Measurements from ENCODE around the gene CDK8.

CDK8 gene

DNA sequence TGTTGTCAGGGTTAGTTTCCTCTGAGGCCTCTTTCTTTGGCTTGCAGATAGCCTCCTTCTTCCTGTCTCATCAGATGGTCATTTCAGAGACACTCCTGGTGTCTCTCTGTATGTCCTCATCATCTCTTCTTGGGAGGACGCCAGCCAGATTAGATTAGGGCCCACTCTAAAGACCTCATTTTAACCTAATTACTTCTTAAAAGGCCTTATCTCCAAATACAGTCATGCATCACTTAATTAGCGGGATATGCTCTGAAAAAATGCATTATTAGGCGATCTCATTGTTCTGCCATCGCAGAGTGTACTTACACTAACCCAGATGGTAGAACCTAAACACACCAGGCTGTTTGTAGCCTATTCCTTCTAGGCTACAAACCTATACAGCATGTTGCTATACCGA is 89.0 kb downstream of the CDK8 start:
- Histone ChIP-seq H3K4me1 (ENCODE audit: insufficient read depth, low read length) (no peaks in the 10 kb centered on the region), H3K27ac (ENCODE audit: low read depth, low read length) (no peak overlapping the region), H3K9me3 (ENCODE audit: insufficient read depth, low read depth, low read length) (no peaks in the 10 kb centered on the region), H3K36me3 (ENCODE audit: insufficient read depth, low read length) (no peaks in the 10 kb centered on the region), H3K4me3 (ENCODE audit: low read length) (no peak overlapping the region), H3K27me3 (ENCODE audit: insufficient read depth, low read length) (no peaks in the 10 kb centered on the region), H3K9ac (ENCODE audit: low read depth, low read length) (no peak overlapping the region)
- WGBS, result 85% methylated on average over 5 of the region's 5 CpGs

DNA sequence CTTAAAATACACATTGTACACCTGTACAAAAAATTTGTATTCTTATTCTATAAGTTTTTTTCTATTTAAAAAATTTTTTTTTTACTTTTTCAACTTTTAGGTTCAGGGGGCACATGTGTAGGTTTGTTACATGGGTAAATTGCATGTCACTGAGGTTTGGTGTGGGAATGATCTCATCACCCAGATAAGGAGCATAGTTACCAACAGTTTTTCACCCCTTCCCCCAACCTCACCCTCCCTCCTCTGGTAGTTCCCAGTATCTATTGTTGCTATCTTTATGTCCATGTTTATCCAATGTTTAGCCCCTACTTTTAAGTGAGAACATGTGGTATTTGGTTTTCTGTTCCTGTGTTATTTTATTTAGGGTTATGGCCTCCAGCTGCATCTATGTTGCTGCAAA is 89.9 kb downstream of the CDK8 start:
- H3K9me3 ChIP-seq (ENCODE audit: insufficient read depth, low read depth, low read length), result no peaks in the 10 kb centered on the region
- H3K36me3 ChIP-seq (ENCODE audit: insufficient read depth, low read length), result no peaks in the 10 kb centered on the region
- H3K4me1 ChIP-seq (ENCODE audit: insufficient read depth, low read length), result peaks cover 4% of the 10 kb centered on the region
- H3K4me3 ChIP-seq (ENCODE audit: low read length), result no peak overlapping the region
- no peak overlapping the region for H3K9ac ChIP-seq (ENCODE audit: low read depth, low read length)
- no peak overlapping the region for H3K27ac ChIP-seq (ENCODE audit: low read depth, low read length)
- no peaks in the 10 kb centered on the region for H3K27me3 ChIP-seq (ENCODE audit: insufficient read depth, low read length)

DNA sequence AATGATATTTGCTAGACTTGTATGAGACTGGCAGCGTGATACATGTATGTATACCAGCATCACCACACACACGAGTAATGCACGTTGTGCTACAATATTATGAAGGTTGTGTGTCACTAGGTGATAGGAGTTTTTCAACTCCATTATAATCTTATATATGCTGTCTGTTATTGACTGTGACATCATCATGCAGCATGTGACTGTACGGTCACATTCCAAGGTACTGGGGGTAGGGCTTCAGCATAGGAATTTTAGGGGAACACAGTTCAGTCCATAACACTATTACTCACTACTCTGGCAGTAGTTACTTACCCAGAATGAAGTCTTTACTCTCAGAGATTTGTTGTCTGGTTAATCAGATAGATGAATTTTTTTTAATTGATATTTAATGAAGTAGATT is 91.1 kb downstream of the CDK8 start:
- H3K4me1 ChIP-seq (ENCODE audit: insufficient read depth, low read length), result peaks cover 9% of the 10 kb centered on the region
- no peaks in the 10 kb centered on the region for H3K9me3 ChIP-seq (ENCODE audit: insufficient read depth, low read depth, low read length)
- H3K36me3 ChIP-seq (ENCODE audit: insufficient read depth, low read length), result peaks cover 7% of the 10 kb centered on the region
- no peak overlapping the region for H3K4me3 ChIP-seq (ENCODE audit: low read length)
- H3K9ac ChIP-seq (ENCODE audit: low read depth, low read length), result no peak overlapping the region
- no peaks in the 10 kb centered on the region for H3K27me3 ChIP-seq (ENCODE audit: insufficient read depth, low read length)
- 90% methylated on average over 2 of the region's 4 CpGs for WGBS
- no peak overlapping the region for H3K27ac ChIP-seq (ENCODE audit: low read depth, low read length)

DNA sequence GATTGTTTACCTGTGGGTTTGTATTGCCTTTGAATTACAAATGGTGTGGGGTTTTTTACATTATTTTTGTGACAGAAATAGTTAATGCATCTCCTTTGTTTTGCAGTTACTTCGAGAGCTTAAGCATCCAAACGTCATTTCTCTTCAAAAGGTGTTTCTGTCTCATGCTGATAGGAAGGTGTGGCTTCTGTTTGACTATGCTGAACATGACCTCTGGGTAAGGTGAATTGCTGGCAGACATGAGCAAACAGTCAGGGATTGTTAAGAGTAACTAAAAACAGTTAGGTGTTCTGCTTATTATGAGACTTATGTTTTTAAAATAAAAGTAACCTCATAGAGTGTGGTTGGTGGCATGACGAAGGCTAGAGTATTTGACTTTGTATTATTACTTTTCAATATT is 95.0 kb downstream of the CDK8 start:
- Histone ChIP-seq H3K27me3 (ENCODE audit: insufficient read depth, low read length) (no peaks in the 10 kb centered on the region), H3K27ac (ENCODE audit: low read depth, low read length) (no peak overlapping the region), H3K4me3 (ENCODE audit: low read length) (no peak overlapping the region), H3K36me3 (ENCODE audit: insufficient read depth, low read length) (peaks cover 25% of the 10 kb centered on the region), H3K9me3 (ENCODE audit: insufficient read depth, low read depth, low read length) (no peaks in the 10 kb centered on the region), H3K9ac (ENCODE audit: low read depth, low read length) (no peak overlapping the region), H3K4me1 (ENCODE audit: insufficient read depth, low read length) (peaks cover 9% of the 10 kb centered on the region)
- WGBS, result 52% methylated on average over 2 of the region's 3 CpGs

DNA sequence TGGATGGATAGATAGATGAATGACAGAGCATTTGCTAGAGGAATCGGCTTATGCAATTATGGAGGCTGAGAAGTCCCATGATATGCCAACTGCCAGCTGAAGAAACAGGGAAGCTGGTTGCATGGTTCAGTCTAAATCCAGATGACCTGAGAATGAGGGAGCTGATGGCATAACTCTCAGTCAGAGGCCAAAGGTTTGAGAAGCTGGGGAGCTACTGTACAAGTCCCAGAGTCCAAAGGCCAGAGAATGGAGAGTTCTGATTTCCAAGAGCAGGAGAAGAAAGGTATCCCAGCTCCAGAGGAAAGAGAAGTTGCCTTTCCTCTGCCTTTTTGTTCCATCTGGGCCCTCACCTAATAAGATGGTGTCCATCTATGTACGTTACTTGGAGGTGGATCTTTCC is 108.3 kb downstream of the CDK8 start:
- H3K36me3 ChIP-seq (ENCODE audit: insufficient read depth, low read length), result peaks cover 13% of the 10 kb centered on the region; the same call in 1 of the 2 replicates
- over 99% methylated on average over 2 of the region's 2 CpGs for WGBS
- H3K4me1 ChIP-seq (ENCODE audit: insufficient read depth, low read length), result no peaks in the 10 kb centered on the region
- no peaks in the 10 kb centered on the region for H3K9me3 ChIP-seq (ENCODE audit: insufficient read depth, low read depth, low read length)
- no peak overlapping the region for H3K27ac ChIP-seq (ENCODE audit: low read depth, low read length)
- H3K27me3 ChIP-seq (ENCODE audit: insufficient read depth, low read length), result no peaks in the 10 kb centered on the region
- H3K9ac ChIP-seq (ENCODE audit: low read depth, low read length), result no peak overlapping the region
- no peak overlapping the region for H3K4me3 ChIP-seq (ENCODE audit: low read length)

DNA sequence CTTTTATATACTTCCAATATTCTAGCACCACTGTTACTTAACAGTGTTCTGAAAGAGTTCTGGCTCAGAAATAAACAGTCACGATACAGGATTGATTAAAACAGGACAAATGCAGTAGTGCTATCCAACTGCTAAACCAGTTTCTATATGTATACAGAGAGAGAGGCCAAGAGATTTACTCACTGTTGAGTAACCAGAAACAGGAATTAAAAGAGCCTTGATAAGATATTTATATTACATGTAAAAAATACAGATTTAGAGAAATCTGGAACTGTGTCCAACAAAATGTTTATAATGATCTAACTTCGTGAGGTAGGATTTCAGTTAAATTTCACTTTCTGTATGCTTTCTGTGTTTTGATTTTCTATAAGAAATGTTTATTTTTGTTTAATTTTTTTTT is 116.6 kb downstream of the CDK8 start:
- Histone ChIP-seq H3K36me3 (ENCODE audit: insufficient read depth, low read length) (no peaks in the 10 kb centered on the region), H3K9ac (ENCODE audit: low read depth, low read length) (no peak overlapping the region), H3K27ac (ENCODE audit: low read depth, low read length) (no peak overlapping the region), H3K4me1 (ENCODE audit: insufficient read depth, low read length) (no peaks in the 10 kb centered on the region), H3K4me3 (ENCODE audit: low read length) (no peak overlapping the region), H3K9me3 (ENCODE audit: insufficient read depth, low read depth, low read length) (no peaks in the 10 kb centered on the region), H3K27me3 (ENCODE audit: insufficient read depth, low read length) (no peaks in the 10 kb centered on the region)
- WGBS, result 95% methylated on average over 2 of the region's 2 CpGs

DNA sequence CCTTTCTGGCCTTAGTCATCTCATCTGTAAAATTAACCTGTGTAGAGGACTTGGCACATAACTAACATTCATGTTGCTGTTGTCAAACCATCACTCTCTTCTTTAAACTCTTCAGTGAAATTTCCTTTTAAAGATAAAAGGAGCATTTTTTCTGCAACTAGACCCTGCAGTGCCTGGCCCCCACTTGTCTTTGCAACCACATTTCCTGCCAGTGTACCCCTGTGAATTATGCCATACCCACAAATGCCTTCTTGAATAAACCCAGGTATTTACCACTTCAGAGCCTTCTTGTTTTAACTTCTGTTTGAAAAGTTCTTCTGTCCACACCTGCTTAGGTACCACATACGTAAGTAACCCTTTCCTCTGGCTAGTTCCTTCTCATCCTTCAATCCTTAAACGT is 118.8 kb downstream of the CDK8 start:
- H3K9me3 ChIP-seq (ENCODE audit: insufficient read depth, low read depth, low read length), result no peaks in the 10 kb centered on the region
- H3K9ac ChIP-seq (ENCODE audit: low read depth, low read length), result no peak overlapping the region
- H3K4me3 ChIP-seq (ENCODE audit: low read length), result no peak overlapping the region
- 92% methylated on average over 2 of the region's 2 CpGs for WGBS
- H3K4me1 ChIP-seq (ENCODE audit: insufficient read depth, low read length), result no peaks in the 10 kb centered on the region
- no peaks in the 10 kb centered on the region for H3K27me3 ChIP-seq (ENCODE audit: insufficient read depth, low read length)
- H3K36me3 ChIP-seq (ENCODE audit: insufficient read depth, low read length), result no peaks in the 10 kb centered on the region
- no peak overlapping the region for H3K27ac ChIP-seq (ENCODE audit: low read depth, low read length)

DNA sequence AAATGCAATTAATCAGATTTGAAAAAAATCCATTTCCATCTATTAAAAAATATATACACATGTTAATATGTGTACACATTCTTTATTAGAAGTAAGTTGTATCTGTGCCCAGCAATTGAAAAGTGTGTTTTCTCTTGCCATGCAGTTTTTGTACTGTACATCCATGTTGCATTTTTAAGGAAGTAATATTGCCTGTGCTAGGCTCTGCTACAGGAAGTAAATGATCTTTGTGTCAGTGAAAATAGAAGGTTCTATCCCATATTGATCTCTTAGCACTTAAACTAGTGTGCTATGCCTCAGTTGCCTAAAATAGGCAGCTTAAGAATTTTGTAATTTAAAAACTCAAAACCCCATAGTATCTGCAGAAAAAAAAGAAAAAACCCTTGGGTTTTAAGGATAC is 122.5 kb downstream of the CDK8 start:
- H3K9ac ChIP-seq (ENCODE audit: low read depth, low read length), result no peak overlapping the region
- no peaks in the 10 kb centered on the region for H3K36me3 ChIP-seq (ENCODE audit: insufficient read depth, low read length)
- no peaks in the 10 kb centered on the region for H3K27me3 ChIP-seq (ENCODE audit: insufficient read depth, low read length)
- no peaks in the 10 kb centered on the region for H3K9me3 ChIP-seq (ENCODE audit: insufficient read depth, low read depth, low read length)
- 0 out of 2 replicates have a peak, but pooled peaks cover 6% of the 10 kb centered on the region for H3K4me1 ChIP-seq (ENCODE audit: insufficient read depth, low read length)
- no peak overlapping the region for H3K27ac ChIP-seq (ENCODE audit: low read depth, low read length)
- no peak overlapping the region for H3K4me3 ChIP-seq (ENCODE audit: low read length)

DNA sequence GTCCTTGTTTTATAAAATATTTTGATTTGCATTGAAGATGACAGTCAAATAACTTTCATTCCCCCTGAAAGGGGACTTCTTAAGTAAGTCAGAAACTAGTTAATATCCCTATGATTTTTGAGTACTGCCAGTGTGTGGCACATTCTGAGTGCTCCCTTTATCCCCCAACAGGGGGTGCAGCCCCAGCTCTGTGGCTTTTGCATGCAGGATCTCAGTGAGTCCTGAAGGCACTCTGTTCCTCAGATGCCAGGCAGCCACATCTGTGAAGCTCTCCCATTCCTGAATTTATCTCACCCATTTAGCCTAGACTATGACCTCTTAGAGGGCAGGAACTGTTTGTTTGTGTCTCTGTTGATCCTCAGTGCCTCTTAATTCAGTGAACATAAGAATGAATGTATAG is 123.1 kb downstream of the CDK8 start:
- Histone ChIP-seq H3K4me1 (ENCODE audit: insufficient read depth, low read length) (0 out of 2 replicates have a peak, but pooled peaks cover 6% of the 10 kb centered on the region), H3K4me3 (ENCODE audit: low read length) (no peak overlapping the region), H3K9me3 (ENCODE audit: insufficient read depth, low read depth, low read length) (no peaks in the 10 kb centered on the region), H3K36me3 (ENCODE audit: insufficient read depth, low read length) (no peaks in the 10 kb centered on the region), H3K9ac (ENCODE audit: low read depth, low read length) (no peak overlapping the region), H3K27ac (ENCODE audit: low read depth, low read length) (no peak overlapping the region), H3K27me3 (ENCODE audit: insufficient read depth, low read length) (no peaks in the 10 kb centered on the region)

DNA sequence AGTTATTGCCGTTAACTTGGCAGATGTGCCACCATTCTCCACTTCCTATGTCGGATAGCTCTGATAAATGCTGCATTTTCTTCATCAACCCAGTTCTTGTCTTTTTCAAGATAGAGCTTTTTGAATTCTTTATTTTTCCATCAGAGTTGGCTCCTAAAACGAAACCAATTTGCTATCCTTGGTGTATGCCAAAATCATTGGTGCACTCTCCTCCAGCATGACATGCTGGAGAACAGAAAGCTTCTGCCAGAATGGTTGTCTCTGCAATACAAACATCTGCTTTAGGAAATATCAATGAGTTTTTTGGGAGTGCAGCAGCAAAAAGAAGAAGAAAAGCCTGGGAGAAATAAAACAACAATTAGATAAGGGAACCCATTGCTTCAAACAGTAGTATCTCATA is 124.2 kb downstream of the CDK8 start:
- no peaks in the 10 kb centered on the region for H3K36me3 ChIP-seq (ENCODE audit: insufficient read depth, low read length)
- H3K9ac ChIP-seq (ENCODE audit: low read depth, low read length), result no peak overlapping the region
- 92% methylated on average over 3 of the region's 3 CpGs for WGBS

DNA sequence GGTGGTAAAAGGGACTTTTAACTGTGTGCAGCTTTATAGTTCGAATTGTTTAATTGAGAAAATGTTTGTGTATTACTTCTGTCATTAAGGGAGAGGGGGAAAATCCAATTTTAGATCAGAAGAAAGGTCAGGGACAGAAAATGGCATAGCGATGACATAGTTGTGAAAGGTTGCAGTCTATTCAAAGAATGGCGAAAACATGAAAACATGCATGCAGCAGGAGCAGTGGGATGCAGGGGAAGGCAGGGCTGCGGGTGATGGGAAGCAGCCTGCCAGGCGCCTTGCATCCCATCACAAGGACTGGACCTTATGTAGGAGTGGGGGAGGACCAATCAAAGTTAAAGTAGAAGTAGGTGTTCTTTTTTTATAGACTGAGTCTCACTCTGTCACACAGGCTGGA is 125.9 kb downstream of the CDK8 start:
- H3K36me3 ChIP-seq (ENCODE audit: insufficient read depth, low read length), result 0 out of 2 replicates have a peak, but pooled peaks cover 1% of the 10 kb centered on the region
- 0 out of 2 replicates have a peak, but pooled peaks cover 6% of the 10 kb centered on the region for H3K4me1 ChIP-seq (ENCODE audit: insufficient read depth, low read length)
- H3K4me3 ChIP-seq (ENCODE audit: low read length), result no peak overlapping the region
- H3K9me3 ChIP-seq (ENCODE audit: insufficient read depth, low read depth, low read length), result no peaks in the 10 kb centered on the region
- H3K9ac ChIP-seq (ENCODE audit: low read depth, low read length), result no peak overlapping the region
- 95% methylated on average over 5 of the region's 5 CpGs for WGBS
- H3K27ac ChIP-seq (ENCODE audit: low read depth, low read length), result no peak overlapping the region
- no peaks in the 10 kb centered on the region for H3K27me3 ChIP-seq (ENCODE audit: insufficient read depth, low read length)

More for the DNA sequence above, 124.2 kb downstream of the CDK8 start:
- Histone ChIP-seq H3K9me3 (ENCODE audit: insufficient read depth, low read depth, low read length) (no peaks in the 10 kb centered on the region), H3K4me3 (ENCODE audit: low read length) (no peak overlapping the region), H3K27ac (ENCODE audit: low read depth, low read length) (no peak overlapping the region), H3K4me1 (ENCODE audit: insufficient read depth, low read length) (0 out of 2 replicates have a peak, but pooled peaks cover 6% of the 10 kb centered on the region), H3K27me3 (ENCODE audit: insufficient read depth, low read length) (no peaks in the 10 kb centered on the region)

DNA sequence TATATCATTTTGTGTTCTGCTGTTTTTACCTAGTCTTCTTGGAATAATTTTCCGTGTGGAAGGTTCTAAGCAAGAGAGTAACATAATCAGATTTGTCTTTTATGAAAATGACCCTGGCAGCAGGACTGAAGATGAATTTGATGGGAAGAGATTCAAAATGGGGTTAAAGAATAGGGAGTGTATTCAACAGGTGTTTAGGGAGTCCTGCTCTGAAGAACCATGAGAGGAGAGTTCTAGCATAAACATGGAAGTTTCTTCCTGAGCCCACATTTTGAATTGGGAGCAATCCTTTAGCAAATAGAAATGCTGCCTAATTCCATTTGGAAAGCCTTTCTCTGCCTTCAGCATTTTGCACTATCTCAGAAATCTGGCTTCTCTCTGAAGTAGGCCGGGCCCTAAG is 127.0 kb downstream of the CDK8 start:
- no peak overlapping the region for H3K9ac ChIP-seq (ENCODE audit: low read depth, low read length)
- peaks cover 12% of the 10 kb centered on the region for H3K36me3 ChIP-seq (ENCODE audit: insufficient read depth, low read length)
- no peaks in the 10 kb centered on the region for H3K27me3 ChIP-seq (ENCODE audit: insufficient read depth, low read length)
- H3K4me1 ChIP-seq (ENCODE audit: insufficient read depth, low read length), result 0 out of 2 replicates have a peak, but pooled peaks cover 6% of the 10 kb centered on the region
- H3K9me3 ChIP-seq (ENCODE audit: insufficient read depth, low read depth, low read length), result no peaks in the 10 kb centered on the region
- no peak overlapping the region for H3K27ac ChIP-seq (ENCODE audit: low read depth, low read length)
- no peak overlapping the region for H3K4me3 ChIP-seq (ENCODE audit: low read length)
- WGBS, result 90% methylated on average over 2 of the region's 2 CpGs

Data from HUES64 (cell line).